SK-N-SH (cell line): ENCODE results near the gene WHAMM.

Source experiments
- CTCF ChIP-seq: fragments of 200-600 bp; sonication (generic); IDR thresholded peaks from 2 replicates; pipeline ENCODE4 v1.6.1; 2017; ENCODE audit warnings: antibody characterized with exemption, mild to moderate bottlenecking, moderate library complexity
- ELF1 ChIP-seq: IDR thresholded peaks from 2 replicates; pipeline ENCODE4 v1.4.0; 2012
- MEF2A ChIP-seq: IDR thresholded peaks from 2 replicates; pipeline ENCODE4 v1.4.0; 2012; ENCODE audit warnings: low read depth, borderline replicate concordance
- RCOR1 ChIP-seq: fragments of 150-350 bp; IDR thresholded peaks from 2 replicates; pipeline ENCODE4 v1.6.1; 2017; ENCODE audit warnings: antibody characterized with exemption, low read length
- TF ChIP-seq, protein P1 (sequence below): fragments of 150-350 bp; IDR thresholded peaks from 2 replicates; pipeline ENCODE4 v1.6.1; 2017; ENCODE audit warnings: antibody characterized with exemption, low read length, low read depth, borderline replicate concordance

- TF ChIP-seq CTCF (no peak), RCOR1 (no peak), ELF1 (no peak), MEF2A (no peak)
- TF ChIP-seq, protein P1, sequence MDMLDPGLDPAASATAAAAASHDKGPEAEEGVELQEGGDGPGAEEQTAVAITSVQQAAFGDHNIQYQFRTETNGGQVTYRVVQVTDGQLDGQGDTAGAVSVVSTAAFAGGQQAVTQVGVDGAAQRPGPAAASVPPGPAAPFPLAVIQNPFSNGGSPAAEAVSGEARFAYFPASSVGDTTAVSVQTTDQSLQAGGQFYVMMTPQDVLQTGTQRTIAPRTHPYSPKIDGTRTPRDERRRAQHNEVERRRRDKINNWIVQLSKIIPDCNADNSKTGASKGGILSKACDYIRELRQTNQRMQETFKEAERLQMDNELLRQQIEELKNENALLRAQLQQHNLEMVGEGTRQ = no peak
Observed at GRCh38 chr15:82839136-82839535, 29.7 kb downstream of the WHAMM start.
